GM21367 (cell line): Measurements from ENCODE around the gene CALHM4.

Source experiments
- ATAC-seq: cut with Tn5 transposase; IDR thresholded peaks from one replicate; pipeline ENCODE4 v1.9.1; 2021; ENCODE audit not compliant: unreplicated experiment

The CALHM4 gene

DNA sequence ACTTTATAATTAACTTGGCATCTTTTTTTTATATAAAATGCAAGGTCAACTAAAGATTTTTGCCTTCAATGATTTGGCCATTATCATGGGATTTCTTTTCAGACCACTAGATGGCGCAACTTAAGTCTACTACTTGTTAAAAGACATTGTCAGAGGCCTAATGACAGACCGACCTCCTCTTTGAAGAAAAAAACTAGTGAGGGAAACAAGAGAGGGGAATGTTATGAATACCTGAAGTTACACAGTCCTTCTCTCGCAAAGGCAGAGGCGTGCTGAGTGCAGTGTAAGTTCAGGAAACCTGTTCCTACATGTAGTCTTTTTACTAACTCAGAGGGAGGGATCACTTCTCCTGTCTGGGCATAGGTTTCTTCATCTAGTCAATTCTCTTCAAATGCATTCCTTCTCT, 17.3 kb upstream of the CALHM4 start:
- ATAC-seq = peak; percentile 53

DNA sequence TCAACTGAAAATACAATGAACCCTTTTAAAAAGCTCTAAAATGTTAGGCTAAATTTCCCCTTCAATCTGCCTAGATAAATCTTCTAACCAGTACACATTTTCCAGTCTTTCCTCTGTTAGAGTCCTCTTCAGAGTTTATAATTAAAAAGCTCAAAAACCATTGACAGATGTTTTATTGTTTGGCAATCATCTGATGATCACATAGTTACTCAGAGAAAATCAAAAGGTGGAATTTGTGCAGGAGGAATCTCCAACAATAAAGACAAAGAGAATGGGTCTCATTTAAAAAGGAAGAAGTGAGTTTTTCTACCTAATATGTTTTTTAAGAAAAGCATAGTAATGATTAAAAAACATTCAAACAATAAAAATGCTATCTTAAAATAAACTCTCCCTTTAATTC, 11.1 kb upstream of the CALHM4 start:
- no peak for ATAC-seq

DNA sequence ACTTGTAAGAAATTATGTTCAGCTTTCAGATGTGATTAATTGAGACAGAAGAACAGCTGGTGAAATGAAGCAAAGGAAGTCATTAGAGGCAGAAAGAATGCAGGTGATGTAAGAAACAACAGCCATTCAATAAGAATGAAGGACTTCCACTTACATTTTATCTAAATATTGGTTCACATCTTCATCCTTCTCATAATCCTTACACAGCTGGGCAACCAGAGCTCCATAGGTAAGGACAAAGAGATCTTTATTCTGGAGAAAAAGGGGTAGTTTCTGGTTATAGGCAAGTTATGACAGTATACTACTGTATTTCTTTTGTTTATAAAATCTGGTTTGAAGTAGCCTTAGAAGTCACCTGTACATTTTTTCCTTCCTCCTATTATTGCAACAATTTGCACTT, 10.4 kb upstream of the CALHM4 start:
- no peak for ATAC-seq

DNA sequence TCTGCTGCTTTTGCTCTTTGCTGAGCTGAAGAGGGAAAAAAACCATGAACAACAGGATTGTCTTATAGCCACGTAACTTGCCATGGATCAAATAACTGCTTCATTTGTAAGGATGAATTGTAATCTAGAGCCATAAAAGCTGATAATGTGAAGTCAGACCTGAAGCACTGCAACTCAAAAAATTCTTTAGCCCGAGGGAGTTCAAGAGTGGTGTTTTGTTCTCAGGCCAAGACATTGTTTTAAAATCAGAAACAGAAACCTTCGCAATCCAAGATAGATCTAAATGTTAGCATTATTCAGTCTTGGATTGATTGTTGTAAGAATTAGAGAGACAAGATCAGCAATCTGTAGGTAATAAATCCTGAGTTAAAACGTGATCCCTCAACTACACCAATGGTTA, 7.9 kb upstream of the CALHM4 start, which contains the start of gene TRAPPC3L:
TRAPPC3L (minus strand) TSS at position 34 of the 400 bp plus-strand sequence. CDS start 170 bp downstream, outside the sequence.
- no peak for ATAC-seq

DNA sequence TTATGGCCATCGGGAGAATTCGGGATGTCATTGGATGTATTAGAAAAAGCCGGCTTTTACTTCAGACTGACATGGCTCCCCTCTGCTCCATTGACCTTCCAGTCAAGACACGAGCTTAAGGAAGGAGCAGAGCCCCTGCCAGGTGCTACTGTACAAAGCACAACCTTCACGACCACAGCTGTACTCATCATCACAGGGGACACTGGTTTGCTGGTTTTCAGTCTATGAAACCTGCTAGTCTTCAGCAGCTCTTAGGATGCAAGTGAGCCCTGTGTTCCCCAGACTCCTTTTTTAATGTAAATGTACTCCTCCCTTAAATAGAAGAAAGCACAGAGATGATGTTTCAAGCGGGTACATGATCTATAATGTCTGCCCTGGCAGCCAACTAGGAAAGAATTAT, 6.2 kb upstream of the CALHM4 start:
- no peak for ATAC-seq

DNA sequence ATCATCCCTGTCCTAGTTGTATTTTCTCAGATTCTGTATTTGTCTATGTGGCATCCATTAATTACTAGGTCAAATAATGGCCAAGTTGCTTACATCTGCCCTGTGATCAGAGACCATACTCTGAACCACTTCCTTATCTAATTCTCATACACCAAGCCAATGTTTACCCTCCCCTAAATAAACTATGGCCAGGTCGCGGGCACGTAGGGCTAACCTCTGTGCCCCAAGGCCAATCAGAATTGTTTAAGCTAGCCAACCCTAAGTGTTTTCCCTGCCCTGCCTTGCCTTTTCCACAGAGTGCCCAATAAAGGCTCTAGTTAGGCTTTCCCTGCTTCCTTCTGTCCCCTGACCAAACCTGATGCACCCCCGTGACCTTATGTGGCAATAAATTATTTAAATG, 2.8 kb upstream of the CALHM4 start:
- no peak for ATAC-seq

DNA sequence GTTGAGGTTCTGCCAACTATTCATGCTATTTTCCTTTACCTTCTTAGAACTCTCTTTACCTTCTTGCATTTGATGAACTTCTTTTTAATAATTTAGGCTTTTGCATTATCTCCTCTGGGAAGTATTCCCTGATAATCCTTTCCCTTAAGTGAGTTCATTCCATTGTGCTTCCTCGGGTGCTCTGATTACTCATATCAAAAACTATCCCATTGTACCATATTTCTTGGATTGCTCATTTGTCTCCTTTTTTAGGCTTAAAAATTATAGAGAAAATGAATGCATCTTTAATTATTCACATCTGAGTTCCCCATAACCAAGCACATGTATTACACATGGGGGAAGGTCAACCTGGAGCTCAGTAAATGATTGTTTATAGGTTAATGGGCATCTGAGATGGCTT, 2.5 kb downstream of the CALHM4 start:
- ATAC-seq = no peak

DNA sequence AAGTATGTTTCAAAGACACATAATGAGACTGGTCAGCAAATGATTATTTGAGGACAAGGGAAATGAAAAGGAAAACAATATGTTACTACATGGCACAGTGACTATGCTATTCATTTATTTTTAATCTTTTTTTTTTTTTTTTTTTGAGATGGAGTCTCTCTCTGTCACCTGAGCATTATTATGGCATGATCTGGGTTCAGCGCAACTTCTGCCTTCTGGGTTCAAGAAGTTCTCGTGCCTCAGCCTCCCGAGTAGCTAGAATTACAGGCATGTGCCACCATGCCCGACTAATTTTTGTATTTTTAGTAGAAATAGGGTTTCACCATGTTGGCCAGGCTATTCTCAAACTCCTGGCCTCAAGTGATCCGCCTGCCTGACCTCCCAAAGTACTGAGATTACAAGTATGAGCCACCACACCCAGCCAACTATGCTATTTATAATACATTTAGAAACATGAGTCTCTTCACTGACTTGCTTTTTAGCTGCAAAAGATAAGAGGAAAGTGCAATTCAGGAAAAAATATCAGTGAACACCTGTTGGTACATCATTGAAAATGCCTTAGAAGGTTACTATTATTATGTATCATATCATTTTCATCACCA, 3.4 kb downstream of the CALHM4 start:
- no peak for ATAC-seq

DNA sequence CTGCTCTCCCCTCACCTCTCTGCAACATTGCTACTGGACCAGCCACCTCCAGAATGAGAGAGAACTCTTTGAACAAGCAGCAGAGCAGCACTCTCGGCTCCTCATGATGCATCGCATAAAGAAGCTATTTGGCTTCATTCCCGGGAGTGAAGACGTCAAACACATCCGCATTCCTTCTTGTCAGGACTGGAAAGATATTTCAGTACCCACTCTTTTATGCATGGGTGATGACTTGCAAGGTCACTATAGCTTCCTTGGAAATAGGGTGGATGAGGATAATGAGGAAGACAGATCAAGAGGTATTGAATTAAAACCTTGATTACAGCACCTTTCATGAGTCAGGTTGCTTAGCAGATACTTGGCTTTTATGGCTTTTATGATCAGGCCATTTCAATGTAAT, 4.3 kb downstream of the CALHM4 start:
- ATAC-seq = no peak

DNA sequence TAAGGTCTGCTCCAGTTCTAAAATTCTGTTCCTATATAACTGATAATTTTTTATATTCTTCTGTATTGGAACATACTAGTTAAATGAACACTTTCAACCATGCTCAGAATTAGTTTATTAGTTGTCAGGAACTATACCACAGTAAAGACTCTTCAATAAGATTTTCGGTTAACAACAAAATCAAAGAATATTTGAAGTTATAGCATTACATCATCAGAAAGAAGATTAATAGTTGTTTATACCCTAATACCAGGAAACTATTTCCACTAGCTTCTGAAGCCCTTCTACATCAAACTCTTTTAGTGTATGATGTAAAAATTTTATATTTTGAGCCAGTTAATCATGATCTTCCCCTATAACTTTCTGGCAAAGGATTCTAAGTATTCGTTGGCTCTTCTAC, 6.6 kb downstream of the CALHM4 start:
- no peak for ATAC-seq

DNA sequence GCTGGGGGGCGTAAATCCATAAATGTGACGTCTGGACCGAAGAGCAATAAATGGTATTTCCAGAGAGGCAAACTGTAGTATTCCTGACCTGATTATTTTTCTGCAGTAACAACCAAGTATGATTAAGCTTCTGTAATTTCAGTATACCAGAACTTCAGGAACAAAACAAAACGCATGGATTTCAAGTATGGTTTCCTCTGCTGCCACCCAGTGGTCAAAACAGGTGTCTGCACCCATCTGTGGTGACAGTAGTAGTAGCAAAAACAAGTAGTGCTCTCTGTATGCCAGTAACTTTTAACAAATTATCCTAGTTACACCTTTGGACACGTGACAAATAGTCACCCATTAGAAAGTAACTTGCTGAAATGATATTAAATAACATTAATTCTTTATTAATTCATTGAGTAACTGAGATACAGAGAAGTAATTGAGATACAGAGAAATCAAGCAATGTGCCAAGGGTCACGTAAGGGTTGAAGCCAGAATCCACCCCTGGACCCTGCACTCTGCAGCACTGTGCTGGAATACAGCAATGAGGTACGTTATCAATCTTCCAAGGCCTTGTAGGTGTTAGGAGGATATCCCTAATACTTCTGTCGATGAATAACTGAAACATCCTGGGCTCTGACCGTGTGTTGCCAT, 7.9 kb downstream of the CALHM4 start:
- peak; percentile 86 for ATAC-seq

DNA sequence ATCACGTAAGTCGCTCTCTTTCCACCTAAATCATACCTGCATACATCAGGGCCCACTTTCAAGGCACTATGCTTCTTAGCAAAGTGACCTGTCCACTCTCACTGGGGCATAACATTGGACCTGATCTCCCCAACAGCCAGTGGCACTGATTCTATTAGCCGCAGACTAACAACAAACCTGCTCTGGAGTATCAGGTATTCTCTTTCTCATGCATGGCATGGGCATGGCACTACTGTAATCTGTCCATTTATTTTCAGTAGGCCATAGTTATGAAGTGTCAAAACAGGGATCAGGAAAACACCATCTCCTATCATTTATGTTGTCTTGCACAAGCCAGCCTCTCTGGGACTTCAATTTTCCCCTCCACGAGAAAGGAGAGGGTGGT, 8.5 kb downstream of the CALHM4 start:
- ATAC-seq = no peak

DNA sequence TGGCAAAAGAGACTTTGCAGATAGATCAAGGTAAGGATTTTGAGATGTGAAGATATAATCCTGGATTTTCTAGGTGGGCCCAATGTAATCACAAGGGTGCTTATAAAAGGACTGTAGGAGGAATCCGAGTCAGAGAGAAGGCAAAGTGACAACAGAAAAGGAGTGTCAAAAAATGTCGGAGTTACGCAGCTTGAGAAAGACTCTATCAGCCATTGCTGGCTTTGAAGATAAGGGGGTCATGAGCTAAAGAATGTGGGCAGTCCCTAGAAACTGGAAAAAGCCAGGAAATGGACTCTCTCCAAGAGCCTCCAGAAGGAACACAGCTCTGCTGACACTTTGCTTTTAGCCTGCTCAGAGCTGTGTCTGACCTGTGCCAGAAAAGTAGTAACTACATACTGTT, 9.1 kb downstream of the CALHM4 start:
- ATAC-seq = no peak

DNA sequence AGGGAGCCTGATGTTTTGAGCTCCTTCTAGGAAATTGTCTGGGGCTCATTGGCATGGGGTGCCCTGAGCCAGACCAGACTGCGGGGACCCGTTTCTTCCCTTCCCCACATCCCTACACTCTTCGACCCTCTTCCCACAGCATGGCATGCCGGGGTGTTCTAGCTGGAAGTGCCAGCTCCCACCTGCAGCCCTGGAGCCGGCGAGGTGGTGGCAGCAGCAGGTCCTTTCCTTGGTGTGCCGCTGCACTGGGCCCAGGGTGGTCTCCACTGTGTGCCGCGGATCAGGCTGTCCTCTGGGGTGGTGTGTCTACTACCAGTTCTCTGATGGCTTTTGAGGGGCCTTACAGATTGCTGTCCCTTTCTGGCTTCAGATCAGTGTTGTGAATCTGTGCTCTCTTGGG, 10.3 kb downstream of the CALHM4 start:
- no peak for ATAC-seq

DNA sequence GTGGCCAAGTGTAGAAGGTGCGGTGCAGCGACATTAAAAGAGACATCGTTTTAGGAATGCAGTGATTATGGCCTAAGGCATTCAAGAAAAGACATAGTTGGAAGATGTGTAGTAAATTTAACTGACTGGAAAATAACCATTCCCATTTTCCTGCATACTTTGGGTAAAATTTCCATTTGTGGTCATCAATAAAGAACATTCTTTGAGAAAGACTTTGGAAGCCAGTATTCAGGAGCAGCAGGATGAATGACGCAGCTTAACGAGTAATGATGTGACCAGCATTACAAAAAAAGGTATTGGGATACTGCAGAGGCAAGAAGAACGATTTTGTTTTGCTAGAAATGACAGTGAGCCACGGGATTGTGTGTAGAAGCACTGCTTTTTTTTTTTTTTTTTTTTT, 10.8 kb downstream of the CALHM4 start:
- no peak for ATAC-seq

DNA sequence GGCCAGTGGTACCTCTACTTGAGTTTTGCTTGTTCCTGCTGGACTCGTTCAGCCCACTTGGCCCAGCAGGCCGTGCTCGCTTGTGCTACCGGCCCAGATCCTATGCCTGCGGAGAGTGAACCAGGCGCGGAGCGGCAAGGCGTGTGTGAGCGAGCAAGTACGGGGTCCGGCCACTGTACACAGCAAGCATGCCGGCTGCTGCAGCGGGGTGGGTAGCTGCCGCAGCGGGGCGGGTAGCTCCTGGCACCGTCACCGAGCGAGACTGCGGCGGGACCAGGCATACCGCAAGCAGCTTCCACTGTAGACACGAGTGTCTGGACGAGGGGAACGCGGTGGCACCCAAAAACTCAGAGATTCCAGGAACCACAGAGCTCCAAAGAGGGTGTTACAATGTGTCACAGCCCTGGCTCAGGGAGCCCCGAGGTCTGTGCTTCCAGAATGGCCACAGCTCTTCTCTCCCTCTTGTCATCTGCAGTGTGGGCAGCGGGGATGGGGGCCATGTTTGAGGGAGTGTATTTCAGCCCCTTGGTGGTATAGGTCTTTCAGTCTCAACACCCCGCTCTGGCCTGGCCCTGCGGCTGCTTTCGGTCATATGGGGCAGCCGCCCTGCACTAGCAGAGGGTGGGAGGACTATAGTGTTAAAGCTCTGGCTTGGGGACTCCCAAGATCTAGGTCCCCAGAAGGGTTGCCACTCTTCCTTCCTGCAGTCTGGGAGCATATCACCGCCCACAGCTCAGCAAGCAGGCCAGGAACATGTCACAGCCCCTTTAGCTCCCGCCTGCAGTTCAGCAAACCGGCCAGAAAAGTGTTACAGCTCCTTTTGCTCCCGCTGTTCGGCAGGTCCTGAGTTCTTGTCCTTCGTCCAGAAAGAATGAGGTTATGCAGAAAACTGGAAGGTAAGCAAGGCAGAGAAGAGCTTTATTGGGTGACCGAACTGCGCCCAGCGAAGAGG, 11.6 kb downstream of the CALHM4 start:
- no peak for ATAC-seq

DNA sequence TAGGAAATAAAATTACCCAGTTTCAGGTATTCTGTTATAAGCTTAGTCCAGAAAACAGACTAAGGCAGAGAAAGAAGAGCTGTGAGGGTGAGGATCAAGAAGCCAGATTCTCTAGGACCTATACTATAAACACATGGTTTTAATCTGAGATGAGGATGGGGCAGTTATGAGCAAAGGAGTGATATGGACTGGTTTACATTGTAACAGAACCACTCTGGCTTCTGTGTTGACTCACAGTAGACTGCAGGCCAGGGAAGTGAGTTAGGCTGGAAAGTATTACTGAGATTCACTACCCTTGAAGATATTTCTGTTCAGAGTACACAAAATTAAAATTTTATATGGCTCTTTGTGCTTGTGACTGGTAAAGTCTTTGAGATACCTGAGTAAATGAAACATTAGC, 14.6 kb downstream of the CALHM4 start:
- no peak for ATAC-seq

DNA sequence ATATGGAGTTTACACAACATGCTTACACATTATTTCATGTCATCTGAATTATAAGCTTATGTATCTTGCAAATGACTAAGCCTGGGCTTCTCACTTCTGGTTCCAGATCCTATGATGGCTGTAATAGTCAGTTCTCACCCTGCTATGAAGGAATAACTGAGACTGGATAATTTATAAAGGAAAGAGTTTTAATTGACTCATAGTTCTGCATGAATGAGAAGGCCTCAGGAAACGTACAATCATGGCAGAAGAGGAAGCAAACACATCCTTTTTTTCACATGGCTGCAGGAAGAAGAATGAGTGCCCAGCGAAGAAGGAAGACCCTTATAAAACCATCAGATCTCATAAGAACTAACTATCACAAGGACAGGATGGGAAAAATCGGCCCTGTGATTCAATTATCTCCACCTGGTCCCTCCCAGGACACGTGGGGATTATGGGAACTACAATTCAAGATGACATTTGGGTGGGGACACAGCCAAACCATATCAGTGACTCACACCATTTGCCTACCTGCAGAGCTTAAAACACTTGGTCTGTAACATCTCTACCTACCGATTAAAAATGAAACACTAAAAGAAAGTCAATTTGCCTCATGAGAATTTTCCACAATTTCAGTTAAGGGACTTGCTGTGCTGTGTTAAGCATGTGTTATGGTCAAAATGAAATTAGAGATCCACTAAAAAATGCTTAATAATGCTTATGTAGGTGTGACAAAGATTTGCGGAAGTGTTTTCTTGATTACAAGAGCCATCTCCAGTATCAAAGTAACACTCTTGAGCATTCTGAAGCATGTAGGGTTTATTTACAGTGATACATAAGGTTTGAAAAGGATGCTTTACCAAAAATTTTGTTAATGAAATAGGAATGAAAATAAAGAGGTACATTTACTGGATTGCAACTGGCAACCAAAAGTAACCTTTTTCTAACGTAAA, 15.5 kb downstream of the CALHM4 start:
- ATAC-seq = no peak

DNA sequence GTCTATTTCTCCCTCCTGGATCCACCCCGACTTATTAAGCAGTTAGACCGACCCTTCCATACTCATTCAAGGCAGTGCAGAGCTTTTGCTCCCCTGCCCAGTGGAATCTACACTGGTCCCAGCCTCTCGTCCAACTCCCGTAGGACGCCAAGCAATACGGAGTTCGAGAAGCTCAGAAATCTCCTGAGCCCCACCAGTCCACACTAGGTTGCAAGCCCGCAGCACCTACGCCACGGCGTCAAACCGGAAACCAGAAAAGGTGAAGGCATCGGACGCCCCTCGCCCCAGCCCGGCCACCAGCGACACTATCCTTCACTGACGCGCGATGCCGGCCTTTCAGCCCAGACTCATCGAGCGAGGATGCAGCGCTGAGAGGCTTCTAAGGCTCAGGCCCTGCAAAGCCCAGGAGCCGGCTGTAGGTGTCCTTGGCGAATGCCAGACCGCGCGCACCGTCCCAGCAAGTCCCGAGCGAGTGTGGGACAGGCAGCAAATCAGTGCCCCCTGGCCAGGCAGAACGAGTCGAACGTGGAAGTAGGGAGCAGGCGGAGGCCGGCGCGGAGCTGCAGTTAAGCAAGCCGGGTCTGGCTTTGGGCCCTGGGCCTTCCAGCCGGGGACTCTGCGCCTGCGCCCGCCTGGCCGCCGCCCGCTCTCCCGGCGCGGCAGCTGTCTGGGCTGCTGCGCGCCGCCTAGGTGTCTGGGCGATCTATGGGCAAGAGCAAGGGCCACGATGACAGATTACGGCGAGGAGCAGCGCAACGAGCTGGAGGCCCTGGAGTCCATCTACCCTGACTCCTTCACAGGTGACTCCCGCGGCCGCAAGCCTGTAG, 17.5 kb downstream of the CALHM4 start, which contains the start of gene RWDD1:
RWDD1 (plus strand) TSS at position 649 of the 827 bp plus-strand sequence; CDS start at position 728, 79 bp downstream.
- peak; percentile 89 for ATAC-seq

DNA sequence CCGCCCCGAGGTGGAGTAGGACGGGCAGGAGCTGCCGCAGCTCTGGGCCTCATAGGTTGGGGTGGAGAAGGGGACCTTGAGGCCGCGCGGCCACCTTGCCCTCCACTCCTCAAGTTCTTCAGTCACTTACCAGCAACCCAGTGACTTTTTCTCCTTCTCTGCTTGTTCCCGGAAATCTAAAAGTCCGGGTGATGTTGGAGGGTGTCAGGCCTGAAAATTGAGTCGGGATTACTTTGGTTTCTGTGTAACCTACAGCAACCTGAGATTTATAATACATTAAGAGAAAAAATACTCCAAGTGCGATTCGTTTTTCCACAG, 18.1 kb downstream of the CALHM4 start:
- ATAC-seq = no peak
